ENCODE measurements around the gene FCER1G. TPM values are rescaled to one million over a fixed set of nuclear protein-coding genes. Genes with fewer than 3 reads are reported as not detected.

FCER1G gene
- polyA plus RNA-seq, 4 donors: 11.6 to 79.8 (median 41.8) TPM

DNA sequence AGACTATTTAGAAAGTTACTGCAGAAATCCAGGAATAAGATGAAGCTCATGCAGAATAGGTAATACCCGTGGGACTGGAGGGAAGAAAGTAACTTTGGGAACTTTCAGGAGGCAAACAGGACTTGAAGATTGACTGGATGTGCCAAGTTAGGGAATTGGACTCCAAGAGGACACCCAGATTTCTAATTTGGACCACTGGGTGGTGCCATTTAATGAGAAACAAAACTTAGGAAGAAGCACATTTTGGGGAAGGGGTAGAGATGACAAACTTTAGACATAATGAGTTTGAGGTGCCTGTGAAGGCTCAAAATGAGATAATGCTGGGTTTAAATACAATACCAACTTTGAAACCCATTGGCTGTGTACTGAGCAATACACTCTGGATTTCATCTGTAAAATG, 34.5 kb upstream of the FCER1G start:
- no peak for DNase-seq
- no peaks in the 10 kb centered on the region for H3K27me3 ChIP-seq (ENCODE audit: control insufficient read depth in 3 of 3, insufficient read depth in 3 of 3, low read length in 3 of 3)
- no peaks in the 10 kb centered on the region for H3K9me3 ChIP-seq (ENCODE audit: control insufficient read depth in 2 of 2, insufficient read depth in 1 of 2, low read depth in 1 of 2, low read length in 1 of 2)
- FAIRE-seq: no peak
- H3K4me3 ChIP-seq (ENCODE audit: low read depth in 1 of 3, low read length in 3 of 3): no peak overlapping the region
- peaks cover 0 to 7% (median 0%) of the 10 kb centered on the region in 3 donors for H3K4me1 ChIP-seq (ENCODE audit: control insufficient read depth in 3 of 3, insufficient read depth in 2 of 3, low read depth in 1 of 3, low read length in 2 of 3)
- peaks cover 0 to 3% (median 0%) of the 10 kb centered on the region in 3 donors for H3K36me3 ChIP-seq (ENCODE audit: control insufficient read depth in 3 of 3, insufficient read depth in 2 of 3, low read depth in 1 of 3, low read length in 3 of 3)
- no peak overlapping the region for H3K27ac ChIP-seq (ENCODE audit: low read depth in 1 of 3, low read length in 2 of 3)
- WGBS, 3 donors: 71 to 76% (median 73%) methylated on average over 1 of the region's 1 CpG

DNA sequence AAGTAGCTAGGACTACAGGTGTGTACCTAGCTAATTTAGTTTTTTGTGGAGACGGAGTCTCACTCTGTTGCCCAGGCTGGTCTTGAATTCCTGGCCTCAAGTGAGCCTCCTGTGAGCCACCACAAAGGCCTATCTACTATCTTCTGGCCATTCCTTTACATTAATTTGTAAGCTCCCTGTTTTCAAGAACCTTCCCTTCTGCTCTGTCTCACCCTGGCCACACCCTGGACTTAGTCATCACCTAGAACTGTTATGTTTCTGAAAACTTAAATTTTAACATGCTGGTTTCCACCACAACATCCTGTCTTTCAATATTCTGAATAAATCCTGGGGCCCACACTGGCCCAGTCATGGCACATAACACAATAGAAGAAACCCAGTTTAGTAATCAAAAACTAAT, 32.9 kb upstream of the FCER1G start:
- FAIRE-seq (no peak), DNase-seq (peak in 1 of 2 donors; percentile 52)
- Histone ChIP-seq H3K9me3 (ENCODE audit: control insufficient read depth in 2 of 2, insufficient read depth in 1 of 2, low read depth in 1 of 2, low read length in 1 of 2) (no peaks in the 10 kb centered on the region), H3K36me3 (ENCODE audit: control insufficient read depth in 3 of 3, insufficient read depth in 2 of 3, low read depth in 1 of 3, low read length in 3 of 3) (no peaks in the 10 kb centered on the region), H3K27ac (ENCODE audit: low read depth in 1 of 3, low read length in 2 of 3) (peak overlapping the region in 2 of 3 donors; percentile 61 to 82), H3K4me3 (ENCODE audit: low read depth in 1 of 3, low read length in 3 of 3) (no peak overlapping the region), H3K4me1 (ENCODE audit: control insufficient read depth in 3 of 3, insufficient read depth in 2 of 3, low read depth in 1 of 3, low read length in 2 of 3) (no peaks in the 10 kb centered on the region), H3K27me3 (ENCODE audit: control insufficient read depth in 3 of 3, insufficient read depth in 3 of 3, low read length in 3 of 3) (no peaks in the 10 kb centered on the region)
- WGBS, 3 donors: 64 to 90% (median 78%) methylated on average over 1 of the region's 1 CpG

DNA sequence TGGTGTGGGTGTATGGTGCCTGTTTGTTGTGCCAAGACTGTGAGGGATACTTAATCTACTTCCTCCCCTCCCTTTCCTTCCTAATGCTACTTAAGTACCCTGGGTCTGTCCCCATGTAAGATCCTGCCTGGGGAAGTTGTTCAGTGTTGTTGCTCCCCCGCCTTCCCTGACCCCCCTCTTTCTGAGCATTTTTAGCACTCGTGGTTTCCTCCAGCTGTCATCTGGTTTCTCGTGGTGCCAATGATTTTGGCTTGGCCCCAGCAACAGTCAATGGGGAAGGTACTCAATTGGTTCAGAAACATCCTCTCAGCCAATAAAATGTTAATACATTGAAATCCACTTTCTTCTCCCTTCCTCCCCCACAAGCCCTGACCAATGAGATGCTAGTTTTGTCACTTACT, 29.8 kb upstream of the FCER1G start:
- WGBS, 3 donors: 5 to 22% (median 19%) methylated on average over 3 of the region's 3 CpGs
- H3K27me3 ChIP-seq (ENCODE audit: control insufficient read depth in 3 of 3, insufficient read depth in 3 of 3, low read length in 3 of 3): no peaks in the 10 kb centered on the region
- H3K36me3 ChIP-seq (ENCODE audit: control insufficient read depth in 3 of 3, insufficient read depth in 2 of 3, low read depth in 1 of 3, low read length in 3 of 3): no peaks in the 10 kb centered on the region
- H3K4me1 ChIP-seq (ENCODE audit: control insufficient read depth in 3 of 3, insufficient read depth in 2 of 3, low read depth in 1 of 3, low read length in 2 of 3): no peaks in the 10 kb centered on the region
- no peaks in the 10 kb centered on the region for H3K9me3 ChIP-seq (ENCODE audit: control insufficient read depth in 2 of 2, insufficient read depth in 1 of 2, low read depth in 1 of 2, low read length in 1 of 2)
- FAIRE-seq: no peak
- no peak overlapping the region for H3K4me3 ChIP-seq (ENCODE audit: low read depth in 1 of 3, low read length in 3 of 3)
- DNase-seq: peak; percentile 36 to 72
- peak overlapping the region in 2 of 3 donors; percentile 69 to 87 for H3K27ac ChIP-seq (ENCODE audit: low read depth in 1 of 3, low read length in 2 of 3)

DNA sequence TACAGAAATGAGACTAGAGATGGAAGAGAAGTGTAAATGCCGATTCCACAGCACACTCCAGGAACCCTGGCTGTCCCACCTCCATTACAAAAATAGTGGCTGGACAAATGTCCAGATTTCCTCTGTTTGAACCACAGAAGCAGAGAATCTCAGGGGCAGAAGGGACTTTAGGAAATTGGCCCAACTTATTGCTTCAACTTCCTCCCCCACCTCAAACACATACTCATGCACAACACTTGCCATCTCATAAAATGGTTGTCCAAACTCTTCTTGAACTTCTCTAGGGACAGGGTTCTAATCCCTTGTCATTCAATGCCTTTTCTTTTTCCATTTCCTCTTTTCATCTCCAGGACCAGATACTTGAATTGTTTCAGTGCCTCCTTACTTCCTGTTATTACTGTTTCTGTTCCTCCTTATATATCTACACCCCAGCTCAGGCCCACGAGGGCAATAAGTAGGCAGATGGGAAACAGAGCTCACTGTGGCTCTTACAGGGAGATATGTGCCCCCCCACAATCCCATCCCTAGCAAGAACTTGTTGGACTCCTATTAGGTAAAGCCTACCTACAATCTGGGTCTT, 29.3 kb upstream of the FCER1G start:
- H3K27ac ChIP-seq (ENCODE audit: low read depth in 1 of 3, low read length in 2 of 3): peak overlapping the region; percentile 38 to 84 (median 69)
- WGBS, 3 donors: 30 to 51% (median 40%) methylated on average over 2 of the region's 2 CpGs
- no peak for DNase-seq

DNA sequence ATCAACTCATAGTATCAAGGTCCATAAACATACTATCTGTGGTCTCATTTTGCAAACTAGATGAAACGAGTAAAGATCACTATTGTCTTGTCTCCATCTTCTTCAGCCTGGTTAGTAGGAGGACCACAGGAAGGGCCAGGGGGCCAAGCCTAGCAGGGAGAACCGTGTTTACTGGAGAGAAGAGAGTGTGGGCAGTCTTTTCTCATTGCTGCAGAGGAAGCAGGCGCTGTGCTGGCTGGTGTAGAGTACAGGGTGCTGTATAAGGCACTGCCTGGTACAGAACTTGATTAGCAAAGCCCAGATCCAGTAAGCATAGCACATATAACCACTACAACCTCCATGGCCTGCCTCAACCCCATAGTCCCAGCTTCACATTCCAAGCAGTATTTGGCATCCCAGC, 27.8 kb upstream of the FCER1G start:
- WGBS, 3 donors: 68 to 78% (median 70%) methylated on average over 3 of the region's 3 CpGs
- no peak overlapping the region for H3K4me3 ChIP-seq (ENCODE audit: low read depth in 1 of 3, low read length in 3 of 3)
- H3K36me3 ChIP-seq (ENCODE audit: control insufficient read depth in 3 of 3, insufficient read depth in 2 of 3, low read depth in 1 of 3, low read length in 3 of 3): peaks cover 0 to 11% (median 0%) of the 10 kb centered on the region in 3 donors
- DNase-seq (no peak), FAIRE-seq (no peak)
- no peaks in the 10 kb centered on the region for H3K9me3 ChIP-seq (ENCODE audit: control insufficient read depth in 2 of 2, insufficient read depth in 1 of 2, low read depth in 1 of 2, low read length in 1 of 2)
- H3K27me3 ChIP-seq (ENCODE audit: control insufficient read depth in 3 of 3, insufficient read depth in 3 of 3, low read length in 3 of 3): peaks cover 0 to 4% (median 0%) of the 10 kb centered on the region in 3 donors
- no peak overlapping the region for H3K27ac ChIP-seq (ENCODE audit: low read depth in 1 of 3, low read length in 2 of 3)
- H3K4me1 ChIP-seq (ENCODE audit: control insufficient read depth in 3 of 3, insufficient read depth in 2 of 3, low read depth in 1 of 3, low read length in 2 of 3): no peaks in the 10 kb centered on the region

More for the DNA sequence above, 29.3 kb upstream of the FCER1G start:
- no peaks in the 10 kb centered on the region for H3K4me1 ChIP-seq (ENCODE audit: control insufficient read depth in 3 of 3, insufficient read depth in 2 of 3, low read depth in 1 of 3, low read length in 2 of 3)
- H3K4me3 ChIP-seq (ENCODE audit: low read depth in 1 of 3, low read length in 3 of 3): no peak overlapping the region
- no peak for FAIRE-seq
- H3K9me3 ChIP-seq (ENCODE audit: control insufficient read depth in 2 of 2, insufficient read depth in 1 of 2, low read depth in 1 of 2, low read length in 1 of 2): no peaks in the 10 kb centered on the region
- H3K27me3 ChIP-seq (ENCODE audit: control insufficient read depth in 3 of 3, insufficient read depth in 3 of 3, low read length in 3 of 3): no peaks in the 10 kb centered on the region
- H3K36me3 ChIP-seq (ENCODE audit: control insufficient read depth in 3 of 3, insufficient read depth in 2 of 3, low read depth in 1 of 3, low read length in 3 of 3): peaks cover 0 to 2% (median 0%) of the 10 kb centered on the region in 3 donors

DNA sequence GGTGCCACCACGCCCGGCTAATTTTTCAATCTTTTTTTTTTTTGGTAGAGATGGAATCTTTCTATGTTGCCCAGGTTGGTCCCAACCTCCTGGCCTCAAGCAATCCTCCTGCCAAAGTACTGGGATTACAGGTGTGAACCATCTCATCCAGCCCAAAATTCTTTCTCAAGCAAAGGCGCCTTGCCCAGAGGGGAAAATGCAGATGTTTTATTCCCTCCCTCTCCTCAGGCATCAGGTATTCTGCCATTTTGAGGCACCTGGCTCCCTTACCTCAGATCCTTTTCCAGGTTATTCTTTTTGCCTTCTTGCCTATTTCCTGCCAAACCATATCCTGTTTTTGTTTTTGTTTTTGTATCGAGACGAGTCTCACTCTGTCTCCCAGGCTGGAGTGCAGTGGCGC, 26.7 kb upstream of the FCER1G start:
- DNase-seq (no peak), FAIRE-seq (no peak)
- H3K27ac ChIP-seq (ENCODE audit: low read depth in 1 of 3, low read length in 2 of 3): no peak overlapping the region
- 81 to 88% (median 83%) methylated on average over 6 of the region's 6 CpGs for WGBS, 3 donors
- no peaks in the 10 kb centered on the region for H3K4me1 ChIP-seq (ENCODE audit: control insufficient read depth in 3 of 3, insufficient read depth in 2 of 3, low read depth in 1 of 3, low read length in 2 of 3)
- no peaks in the 10 kb centered on the region for H3K9me3 ChIP-seq (ENCODE audit: control insufficient read depth in 2 of 2, insufficient read depth in 1 of 2, low read depth in 1 of 2, low read length in 1 of 2)
- H3K4me3 ChIP-seq (ENCODE audit: low read depth in 1 of 3, low read length in 3 of 3): no peak overlapping the region
- H3K36me3 ChIP-seq (ENCODE audit: control insufficient read depth in 3 of 3, insufficient read depth in 2 of 3, low read depth in 1 of 3, low read length in 3 of 3): peaks cover 0 to 11% (median 0%) of the 10 kb centered on the region in 3 donors
- H3K27me3 ChIP-seq (ENCODE audit: control insufficient read depth in 3 of 3, insufficient read depth in 3 of 3, low read length in 3 of 3): peaks cover 0 to 4% (median 0%) of the 10 kb centered on the region in 3 donors

DNA sequence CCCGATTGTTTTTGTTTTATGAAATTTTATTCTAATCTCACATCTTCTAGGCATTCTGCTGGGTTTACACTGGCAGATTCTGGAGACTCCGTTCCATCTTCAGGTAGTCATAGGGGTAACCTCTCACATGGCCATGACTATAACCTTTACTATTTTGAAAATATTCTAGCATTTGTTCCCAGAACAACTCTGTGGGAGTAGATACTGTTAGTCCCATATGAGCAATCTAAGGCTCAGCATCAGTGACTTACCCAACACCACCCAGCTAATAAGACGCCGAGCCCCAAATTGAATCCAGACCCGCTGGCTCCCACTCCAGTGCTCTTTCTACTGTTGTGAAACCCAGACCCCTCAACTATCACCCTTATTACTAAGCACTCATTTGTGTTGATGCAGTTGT, 26.1 kb upstream of the FCER1G start:
- Histone ChIP-seq H3K4me1 (ENCODE audit: control insufficient read depth in 3 of 3, insufficient read depth in 2 of 3, low read depth in 1 of 3, low read length in 2 of 3) (no peaks in the 10 kb centered on the region), H3K27me3 (ENCODE audit: control insufficient read depth in 3 of 3, insufficient read depth in 3 of 3, low read length in 3 of 3) (peaks cover 0 to 4% (median 0%) of the 10 kb centered on the region in 3 donors), H3K27ac (ENCODE audit: low read depth in 1 of 3, low read length in 2 of 3) (no peak overlapping the region), H3K36me3 (ENCODE audit: control insufficient read depth in 3 of 3, insufficient read depth in 2 of 3, low read depth in 1 of 3, low read length in 3 of 3) (peaks cover 0 to 11% (median 0%) of the 10 kb centered on the region in 3 donors), H3K9me3 (ENCODE audit: control insufficient read depth in 2 of 2, insufficient read depth in 1 of 2, low read depth in 1 of 2, low read length in 1 of 2) (no peaks in the 10 kb centered on the region), H3K4me3 (ENCODE audit: low read depth in 1 of 3, low read length in 3 of 3) (no peak overlapping the region)
- no peak for DNase-seq
- FAIRE-seq: no peak
- 93 to 94% (median 93%) methylated on average over 5 of the region's 5 CpGs for WGBS, 3 donors

DNA sequence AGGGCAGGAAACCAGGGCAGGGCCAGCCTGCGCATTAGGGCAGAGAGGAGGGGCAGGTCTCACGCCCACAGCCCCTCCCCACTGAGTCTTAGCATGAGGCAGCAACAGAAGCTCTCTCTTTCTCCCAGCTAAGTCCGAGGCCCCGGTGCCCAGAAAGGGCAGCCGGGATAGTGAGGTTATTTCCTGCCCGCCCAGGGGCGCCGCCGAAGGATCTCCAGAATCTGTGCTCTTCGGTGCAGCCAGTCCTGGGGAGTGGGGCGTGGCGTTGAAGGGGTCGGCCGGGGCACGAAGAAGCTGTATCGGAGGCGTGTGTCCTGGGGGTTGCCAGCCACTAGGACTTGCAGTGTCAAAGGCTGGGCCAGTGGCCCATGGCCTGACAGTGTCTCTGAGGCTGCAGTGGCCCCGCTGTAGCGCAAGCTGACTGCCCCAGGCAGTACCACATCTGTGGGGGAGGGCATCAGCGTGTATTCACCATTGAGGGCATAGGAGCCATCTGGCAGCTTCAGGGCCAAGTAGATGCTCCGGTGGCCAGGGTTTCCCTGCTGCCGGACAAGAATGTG, 24.1 kb upstream of the FCER1G start:
- DNase-seq (no peak), FAIRE-seq (no peak)
- Histone ChIP-seq H3K27me3 (ENCODE audit: control insufficient read depth in 3 of 3, insufficient read depth in 3 of 3, low read length in 3 of 3) (peaks cover 0 to 4% (median 0%) of the 10 kb centered on the region in 3 donors), H3K36me3 (ENCODE audit: control insufficient read depth in 3 of 3, insufficient read depth in 2 of 3, low read depth in 1 of 3, low read length in 3 of 3) (peaks cover 0 to 13% (median 0%) of the 10 kb centered on the region in 3 donors), H3K27ac (ENCODE audit: low read depth in 1 of 3, low read length in 2 of 3) (no peak overlapping the region), H3K4me3 (ENCODE audit: low read depth in 1 of 3, low read length in 3 of 3) (no peak overlapping the region), H3K4me1 (ENCODE audit: control insufficient read depth in 3 of 3, insufficient read depth in 2 of 3, low read depth in 1 of 3, low read length in 2 of 3) (peaks cover 0 to 3% (median 0%) of the 10 kb centered on the region in 3 donors), H3K9me3 (ENCODE audit: control insufficient read depth in 2 of 2, insufficient read depth in 1 of 2, low read depth in 1 of 2, low read length in 1 of 2) (no peaks in the 10 kb centered on the region)
- WGBS, 3 donors: 44 to 66% (median 64%) methylated on average over 22 of the region's 22 CpGs

All from small intestine (tissue), 7 donors.